Dermis lymphatic vessel endothelial cell (primary cell): ENCODE data around the gene CYP26A1. TPM values are rescaled to one million over a fixed set of nuclear protein-coding genes. Genes with fewer than 3 reads are reported as not detected.

Source experiments
- total RNA-seq: library from RNA; depleted of rRNA; stranded (reverse); fragments of >200 nt; gene quantifications from 2 replicates; pipeline ENCODE4 v1.2.1, GENCODE V29; 2014

The CYP26A1 gene, protein sequence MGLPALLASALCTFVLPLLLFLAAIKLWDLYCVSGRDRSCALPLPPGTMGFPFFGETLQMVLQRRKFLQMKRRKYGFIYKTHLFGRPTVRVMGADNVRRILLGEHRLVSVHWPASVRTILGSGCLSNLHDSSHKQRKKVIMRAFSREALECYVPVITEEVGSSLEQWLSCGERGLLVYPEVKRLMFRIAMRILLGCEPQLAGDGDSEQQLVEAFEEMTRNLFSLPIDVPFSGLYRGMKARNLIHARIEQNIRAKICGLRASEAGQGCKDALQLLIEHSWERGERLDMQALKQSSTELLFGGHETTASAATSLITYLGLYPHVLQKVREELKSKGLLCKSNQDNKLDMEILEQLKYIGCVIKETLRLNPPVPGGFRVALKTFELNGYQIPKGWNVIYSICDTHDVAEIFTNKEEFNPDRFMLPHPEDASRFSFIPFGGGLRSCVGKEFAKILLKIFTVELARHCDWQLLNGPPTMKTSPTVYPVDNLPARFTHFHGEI
- 0.26 and 1.6 TPM in 2 replicates for total RNA-seq

DNA sequence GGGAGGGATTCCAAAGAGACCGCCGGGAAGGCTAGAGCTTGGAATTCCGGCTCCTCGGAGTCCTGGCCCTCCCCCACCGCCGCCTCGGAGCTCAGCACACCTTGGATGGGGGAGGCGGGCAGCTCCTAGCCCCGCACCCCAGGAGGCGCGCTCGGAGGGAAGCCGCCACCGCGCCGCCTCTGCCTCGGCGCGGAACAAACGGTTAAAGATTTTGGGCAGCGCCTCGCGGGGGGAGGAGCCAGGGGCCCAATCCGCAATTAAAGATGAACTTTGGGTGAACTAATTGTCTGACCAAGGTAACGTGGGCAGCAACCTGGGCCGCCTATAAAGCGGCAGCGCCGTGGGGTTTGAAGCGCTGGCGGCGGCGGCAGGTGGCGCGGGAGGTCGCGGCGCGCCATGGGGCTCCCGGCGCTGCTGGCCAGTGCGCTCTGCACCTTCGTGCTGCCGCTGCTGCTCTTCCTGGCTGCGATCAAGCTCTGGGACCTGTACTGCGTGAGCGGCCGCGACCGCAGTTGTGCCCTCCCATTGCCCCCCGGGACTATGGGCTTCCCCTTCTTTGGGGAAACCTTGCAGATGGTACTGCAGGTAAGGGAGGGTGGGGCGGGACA lies at the start of gene CYP26A1:
CYP26A1 (plus strand) TSS at position 355 of the 608 bp plus-strand sequence; CDS start at position 397, 42 bp downstream.

DNA sequence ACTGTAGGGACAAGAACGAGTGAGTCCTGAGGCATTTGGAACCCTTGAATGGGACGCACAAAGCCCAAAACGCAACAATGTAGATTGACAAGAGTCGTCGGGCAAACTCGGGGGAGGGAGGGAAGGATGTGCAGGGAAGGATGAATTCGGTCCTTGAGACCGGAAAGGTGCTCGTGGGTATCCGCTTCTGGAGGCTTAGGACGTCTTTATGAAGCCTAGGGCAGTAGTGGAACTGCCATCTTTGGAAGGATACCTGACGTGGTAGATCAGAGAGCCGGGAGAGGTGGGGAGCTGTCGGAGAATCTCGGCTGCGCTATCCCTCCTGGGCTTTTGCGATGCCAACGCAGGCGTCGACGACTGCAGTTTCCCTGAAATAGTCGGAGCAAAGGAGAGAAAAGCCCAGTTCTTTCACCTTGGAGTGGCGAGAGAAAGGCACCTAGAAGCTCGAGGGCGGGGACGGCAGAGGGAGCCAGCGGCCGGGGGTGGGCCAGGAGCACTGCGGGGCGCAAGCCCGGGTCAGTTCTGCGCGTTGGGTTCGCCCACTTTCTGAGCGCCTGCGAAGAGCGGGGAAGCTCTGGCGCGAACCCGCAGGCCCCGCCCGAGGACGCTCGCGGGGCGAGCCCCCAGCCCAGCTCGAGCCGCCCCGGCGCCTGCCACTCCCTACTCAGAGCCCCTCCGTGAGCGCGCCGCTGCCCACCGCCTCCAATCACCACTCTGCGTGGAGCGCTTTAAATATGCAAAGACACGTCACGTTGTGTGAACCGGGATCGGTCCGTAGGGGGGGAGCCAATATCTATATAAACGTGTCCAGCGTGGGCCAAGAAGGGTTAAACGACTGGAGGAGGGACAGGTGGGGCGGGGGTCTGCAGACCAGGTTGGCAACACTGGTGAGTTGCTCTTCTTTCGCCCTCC lies 13.5 kb upstream of the CYP26A1 start, which contains the start of gene CYP26C1:
CYP26C1 (plus strand) TSS at position 824 of the 912 bp plus-strand sequence. CDS start 466 bp downstream, outside the sequence.

Other genes starting within 250 kb of the CYP26A1 start
- 158 and 398 TPM in 2 replicates for gene EXOC6, start 225.4 kb upstream of the CYP26A1 start, total RNA-seq
- 1.4 TPM in 2 replicates for gene CYP26C1, start 13.1 kb upstream of the CYP26A1 start, total RNA-seq